GM21717 (cell line): Measurements from ENCODE around the gene NMU.
A peak's percentile ranks its signal among the peaks of the same experiment; 100 is the strongest.
"Not testable (repeated sequence)": the region's sequence is repeated elsewhere in the genome, so short reads cannot be mapped to it uniquely, and the experiment has no call there.

ENCODE experiments used
- ATAC-seq: cut with Tn5 transposase; IDR thresholded peaks from one replicate; pipeline ENCODE4 v1.9.1; 2021; ENCODE audit warnings: mild to moderate bottlenecking, moderate library complexity; ENCODE audit not compliant: unreplicated experiment

Gene NMU

DNA sequence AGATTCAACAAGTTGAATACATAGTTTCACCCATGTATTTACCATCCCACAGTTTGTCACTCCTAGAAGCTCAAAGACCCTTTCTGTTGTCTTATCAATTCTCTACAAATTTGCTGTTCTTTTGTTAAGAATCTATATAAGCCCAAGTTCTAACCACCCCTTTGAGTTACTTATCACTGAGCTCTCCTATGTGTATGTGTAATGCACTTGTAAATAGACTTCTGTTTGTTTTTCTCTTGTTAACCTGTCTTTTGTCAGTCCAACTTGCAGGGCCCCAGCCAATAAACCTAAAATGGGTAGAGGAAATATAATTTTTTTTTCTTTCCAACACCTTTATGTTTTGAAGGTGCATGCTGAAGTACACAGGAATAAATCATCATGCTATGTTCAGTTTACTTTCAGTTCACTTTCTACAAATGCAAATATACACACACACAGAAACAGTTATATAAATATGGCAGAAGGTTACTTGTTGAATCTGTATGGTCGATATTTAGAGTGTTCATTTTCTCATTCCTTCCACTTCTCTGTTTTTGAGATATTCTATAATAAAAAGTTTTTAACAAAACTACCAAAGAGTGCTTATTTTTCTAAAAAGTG is 67.1 kb downstream of the NMU start:
- no peak for ATAC-seq

DNA sequence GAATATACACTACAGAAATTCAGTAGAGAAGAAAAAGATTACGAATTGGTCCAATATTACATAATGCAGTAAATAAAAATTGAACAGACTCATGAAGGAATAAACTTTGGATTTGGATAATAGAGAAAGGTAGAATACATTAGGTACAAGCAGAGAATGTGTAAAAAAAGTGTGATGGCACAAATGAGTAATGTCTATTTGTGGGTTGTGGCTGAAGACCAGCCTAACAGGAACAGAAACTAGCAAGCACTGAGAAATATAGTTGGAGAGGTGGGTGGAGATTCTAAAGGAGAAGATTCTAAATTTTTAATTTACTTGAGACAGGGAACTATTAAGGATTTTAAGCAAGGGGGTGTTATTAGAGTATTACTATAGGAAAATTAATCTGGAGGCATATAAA is 74.2 kb downstream of the NMU start:
- ATAC-seq, result peak; percentile 100

DNA sequence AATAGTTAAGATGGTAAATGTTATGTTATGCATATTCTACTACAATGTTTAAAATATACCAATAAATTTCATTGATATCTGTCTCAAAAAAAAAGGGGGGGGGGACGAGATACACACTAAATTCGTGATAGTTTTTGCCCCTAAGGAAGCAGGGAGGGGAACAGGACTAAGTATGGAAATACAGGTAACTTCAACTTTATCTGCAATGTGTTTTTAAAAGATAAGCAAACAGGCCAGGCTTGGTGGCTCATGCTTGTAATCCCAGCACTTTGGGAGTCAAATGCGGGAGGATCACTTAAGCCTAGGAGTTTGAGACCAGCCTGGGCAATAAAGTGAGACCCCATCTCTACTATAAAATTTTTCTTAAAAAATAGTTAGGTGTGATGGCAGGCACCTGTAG is 76.0 kb downstream of the NMU start:
- ATAC-seq, result no peak

GRCh38 chr4:55554453-55555030 is 81.6 kb downstream of the NMU start:
- no peak for ATAC-seq

DNA sequence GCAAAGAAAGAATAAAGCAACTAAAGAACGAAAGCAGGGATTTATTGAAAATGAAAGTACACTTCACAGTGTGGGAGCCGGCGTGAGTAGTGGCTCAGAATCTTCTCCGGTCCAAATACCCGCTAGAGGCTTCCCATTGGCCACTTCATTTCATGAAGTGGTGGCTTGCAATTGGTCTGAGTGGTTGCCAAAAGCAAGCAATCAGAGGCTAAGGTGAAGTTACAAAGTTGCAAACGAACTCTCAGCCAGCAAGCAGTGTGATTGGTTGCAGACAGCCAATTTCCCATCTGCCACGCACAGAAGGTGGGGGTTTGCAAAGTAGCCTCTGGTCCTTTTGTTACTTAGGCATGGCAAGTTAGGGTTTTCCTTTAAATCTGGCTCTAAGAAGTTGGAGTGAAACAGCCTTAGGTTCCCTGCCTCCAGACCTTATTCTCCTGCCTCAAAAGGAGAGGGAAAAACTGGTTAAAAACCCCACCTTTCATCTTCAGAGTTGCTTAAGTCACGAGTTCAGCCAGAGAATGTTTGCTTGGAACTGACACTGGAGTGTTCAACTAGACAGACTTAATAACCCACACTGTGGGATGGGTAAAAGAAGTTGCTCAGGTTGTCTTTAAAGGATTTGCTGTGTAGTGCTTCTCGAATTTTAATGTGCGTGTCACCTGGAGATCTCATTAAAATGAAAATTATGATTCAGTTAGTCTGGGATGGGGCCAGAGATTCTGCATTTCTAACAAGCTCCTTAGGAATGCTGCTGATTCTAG is 82.5 kb downstream of the NMU start:
- peak; percentile 61 for ATAC-seq

- ATAC-seq, result not testable (repeated sequence)
Observed at GRCh38 chr4:55551964-55552363, 84.1 kb downstream of the NMU start.

DNA sequence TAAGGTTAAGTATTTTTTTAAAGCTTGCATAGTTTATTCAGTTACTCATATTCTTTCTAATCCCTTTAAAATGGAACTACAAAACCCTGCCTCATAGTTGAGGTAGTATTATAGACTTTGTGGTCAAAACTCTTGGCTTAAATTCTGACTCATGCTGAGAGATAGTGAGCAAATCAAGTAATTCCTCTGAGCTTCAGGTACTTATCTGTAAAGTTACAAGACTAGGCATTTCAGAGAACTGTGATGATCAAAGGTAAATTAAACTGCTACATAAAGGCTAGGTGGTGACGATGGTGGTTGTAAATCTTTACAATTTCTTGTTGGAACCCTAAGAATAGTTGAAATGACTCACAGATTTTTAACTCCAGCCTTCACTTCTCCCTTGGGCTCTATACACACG is 86.2 kb downstream of the NMU start:
- no peak for ATAC-seq

DNA sequence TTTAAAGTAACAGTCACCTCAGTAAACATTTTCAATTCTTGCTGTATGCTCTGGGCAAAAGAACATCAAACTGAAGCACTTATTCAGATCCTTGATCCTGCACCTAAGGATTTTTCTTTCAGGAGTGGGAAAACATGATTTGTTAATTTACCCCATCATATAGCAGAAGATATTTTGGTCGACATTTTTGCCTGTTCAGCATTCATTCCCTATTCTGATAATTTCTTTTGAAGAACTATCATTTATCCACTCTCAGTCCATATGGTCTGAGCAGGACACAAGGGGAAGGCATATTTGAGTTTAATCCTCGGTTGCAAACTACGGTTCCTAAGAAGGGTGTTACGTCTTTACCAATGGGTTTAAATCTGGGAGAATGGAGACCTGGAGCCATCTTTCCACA is 88.2 kb downstream of the NMU start:
- ATAC-seq, result no peak

GRCh38 chr4:55547466-55547770 is 88.7 kb downstream of the NMU start:
- ATAC-seq, result no peak

GRCh38 chr4:55546756-55547465 is 89.2 kb downstream of the NMU start, which contains the start of gene CLOCK:
Gene CLOCK (minus strand): TSS chr4:55546909. CDS start chr4:55482785, 64,124 bp downstream.
- peak; percentile 76 for ATAC-seq

- ATAC-seq, result peak; percentile 45
Observed at GRCh38 chr4:55546506-55546755, 89.7 kb downstream of the NMU start.

DNA sequence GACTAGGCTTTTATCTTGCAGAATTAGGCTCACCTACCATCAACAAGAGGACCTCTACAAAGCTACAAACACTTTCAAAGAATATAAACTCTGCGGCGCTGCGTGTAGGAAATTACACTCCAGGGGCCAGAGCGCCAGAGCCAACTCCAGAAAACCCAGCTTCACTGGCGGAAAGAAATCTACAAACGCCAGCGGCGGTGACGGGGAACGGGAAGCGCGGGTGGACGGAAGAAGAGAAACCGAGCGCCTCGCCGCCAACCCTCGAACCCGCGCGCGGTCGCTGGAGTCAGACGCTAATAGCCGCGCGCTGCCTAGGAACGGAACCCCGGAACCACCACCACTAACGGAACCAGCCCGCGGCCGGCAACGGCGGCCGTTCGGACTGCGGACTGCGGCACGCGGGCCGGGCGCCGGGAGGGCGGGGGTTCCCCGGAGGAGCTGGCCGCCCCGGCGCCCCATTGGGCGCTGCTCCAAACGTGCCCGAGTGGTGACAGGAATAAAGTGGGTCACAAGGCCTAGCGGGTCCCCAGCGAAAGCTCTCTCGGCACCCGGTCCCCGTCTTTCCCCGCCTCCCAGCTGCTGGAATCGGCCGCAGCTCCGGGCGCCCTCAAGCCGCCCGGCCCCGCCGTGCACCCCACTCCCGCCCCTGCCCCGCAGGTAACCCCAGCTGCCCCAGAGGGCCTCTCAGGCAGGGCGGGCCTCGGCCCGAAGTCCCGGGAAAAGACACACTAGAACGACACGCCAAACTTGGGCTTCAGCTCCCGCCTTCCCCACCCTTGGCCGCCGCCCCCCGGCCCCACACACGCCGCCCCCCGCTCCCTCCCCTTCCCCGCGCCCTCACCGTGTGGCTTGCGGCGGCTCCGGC is 90.2 kb downstream of the NMU start:
- peak; percentile 57 for ATAC-seq
